H1 (cell line): ENCODE results near the gene CRTAC1.

Experiments
- TF ChIP-seq, protein P1 (sequence below), 3 experiments: IDR thresholded peaks; 1 replicate in 2 of 3; 2 replicates in 1 of 3; pipeline versions ENCODE4 v1.5.1 to v1.6.1; 2011; ENCODE audit warnings: low read length in 3 of 3, mild to moderate bottlenecking in 3 of 3, inconsistent platforms in 2 of 3, low read depth in 1 of 3, moderate library complexity in 1 of 3; ENCODE audit not compliant: insufficient read depth in 1 of 3; ENCODE audit errors: control extremely low read depth in 1 of 3
- TF ChIP-seq, protein P2 (sequence below): IDR thresholded peaks from 2 replicates; pipeline ENCODE4 v1.6.1; 2012; ENCODE audit warnings: low read length, inconsistent platforms

DNA sequence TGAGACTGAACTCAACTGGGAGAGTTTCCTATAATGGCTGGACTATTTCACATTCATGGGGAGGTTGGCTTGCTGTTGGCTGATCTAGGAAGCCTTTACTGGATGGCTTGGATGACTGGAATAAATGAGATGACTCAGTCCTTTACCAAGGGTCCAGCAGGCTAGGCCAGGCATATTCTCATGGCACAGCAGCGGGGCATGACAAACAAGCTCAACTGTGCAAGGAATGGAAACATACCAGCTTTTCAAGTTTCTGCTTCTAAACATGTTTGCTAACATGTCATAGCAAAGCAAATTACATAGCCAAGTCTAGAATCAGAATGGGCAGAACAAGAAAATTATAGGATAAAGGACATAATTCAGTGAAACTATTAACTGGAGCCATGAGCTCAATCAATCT, 46.8 kb upstream of the CRTAC1 start:
- TF ChIP-seq, protein P1, sequence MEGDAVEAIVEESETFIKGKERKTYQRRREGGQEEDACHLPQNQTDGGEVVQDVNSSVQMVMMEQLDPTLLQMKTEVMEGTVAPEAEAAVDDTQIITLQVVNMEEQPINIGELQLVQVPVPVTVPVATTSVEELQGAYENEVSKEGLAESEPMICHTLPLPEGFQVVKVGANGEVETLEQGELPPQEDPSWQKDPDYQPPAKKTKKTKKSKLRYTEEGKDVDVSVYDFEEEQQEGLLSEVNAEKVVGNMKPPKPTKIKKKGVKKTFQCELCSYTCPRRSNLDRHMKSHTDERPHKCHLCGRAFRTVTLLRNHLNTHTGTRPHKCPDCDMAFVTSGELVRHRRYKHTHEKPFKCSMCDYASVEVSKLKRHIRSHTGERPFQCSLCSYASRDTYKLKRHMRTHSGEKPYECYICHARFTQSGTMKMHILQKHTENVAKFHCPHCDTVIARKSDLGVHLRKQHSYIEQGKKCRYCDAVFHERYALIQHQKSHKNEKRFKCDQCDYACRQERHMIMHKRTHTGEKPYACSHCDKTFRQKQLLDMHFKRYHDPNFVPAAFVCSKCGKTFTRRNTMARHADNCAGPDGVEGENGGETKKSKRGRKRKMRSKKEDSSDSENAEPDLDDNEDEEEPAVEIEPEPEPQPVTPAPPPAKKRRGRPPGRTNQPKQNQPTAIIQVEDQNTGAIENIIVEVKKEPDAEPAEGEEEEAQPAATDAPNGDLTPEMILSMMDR (IDR thresholded peaks at IDR 0.05; ENCODE audit: control extremely low read depth in 1 of 3, insufficient read depth in 1 of 3, low read depth in 1 of 3, low read length in 3 of 3): no peak
- TF ChIP-seq, protein P2, sequence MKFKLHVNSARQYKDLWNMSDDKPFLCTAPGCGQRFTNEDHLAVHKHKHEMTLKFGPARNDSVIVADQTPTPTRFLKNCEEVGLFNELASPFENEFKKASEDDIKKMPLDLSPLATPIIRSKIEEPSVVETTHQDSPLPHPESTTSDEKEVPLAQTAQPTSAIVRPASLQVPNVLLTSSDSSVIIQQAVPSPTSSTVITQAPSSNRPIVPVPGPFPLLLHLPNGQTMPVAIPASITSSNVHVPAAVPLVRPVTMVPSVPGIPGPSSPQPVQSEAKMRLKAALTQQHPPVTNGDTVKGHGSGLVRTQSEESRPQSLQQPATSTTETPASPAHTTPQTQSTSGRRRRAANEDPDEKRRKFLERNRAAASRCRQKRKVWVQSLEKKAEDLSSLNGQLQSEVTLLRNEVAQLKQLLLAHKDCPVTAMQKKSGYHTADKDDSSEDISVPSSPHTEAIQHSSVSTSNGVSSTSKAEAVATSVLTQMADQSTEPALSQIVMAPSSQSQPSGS: no peak
